ENCODE measurements around the gene U2AF1L4. TPM values are rescaled to one million over a fixed set of nuclear protein-coding genes. Genes with fewer than 3 reads are reported as not detected.

Gene U2AF1L4
- total RNA-seq, 1 experiment from 2014 or later: 24.6 TPM

GRCh38 chr19:35754370-35755130, 9.3 kb upstream of the U2AF1L4 start:
- DNase-seq: no peak
- TF ChIP-seq, protein P1, sequence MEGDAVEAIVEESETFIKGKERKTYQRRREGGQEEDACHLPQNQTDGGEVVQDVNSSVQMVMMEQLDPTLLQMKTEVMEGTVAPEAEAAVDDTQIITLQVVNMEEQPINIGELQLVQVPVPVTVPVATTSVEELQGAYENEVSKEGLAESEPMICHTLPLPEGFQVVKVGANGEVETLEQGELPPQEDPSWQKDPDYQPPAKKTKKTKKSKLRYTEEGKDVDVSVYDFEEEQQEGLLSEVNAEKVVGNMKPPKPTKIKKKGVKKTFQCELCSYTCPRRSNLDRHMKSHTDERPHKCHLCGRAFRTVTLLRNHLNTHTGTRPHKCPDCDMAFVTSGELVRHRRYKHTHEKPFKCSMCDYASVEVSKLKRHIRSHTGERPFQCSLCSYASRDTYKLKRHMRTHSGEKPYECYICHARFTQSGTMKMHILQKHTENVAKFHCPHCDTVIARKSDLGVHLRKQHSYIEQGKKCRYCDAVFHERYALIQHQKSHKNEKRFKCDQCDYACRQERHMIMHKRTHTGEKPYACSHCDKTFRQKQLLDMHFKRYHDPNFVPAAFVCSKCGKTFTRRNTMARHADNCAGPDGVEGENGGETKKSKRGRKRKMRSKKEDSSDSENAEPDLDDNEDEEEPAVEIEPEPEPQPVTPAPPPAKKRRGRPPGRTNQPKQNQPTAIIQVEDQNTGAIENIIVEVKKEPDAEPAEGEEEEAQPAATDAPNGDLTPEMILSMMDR (IDR thresholded peaks at IDR 0.05; ENCODE audit: insufficient read depth in 1 of 2, low read depth in 1 of 2, low read length in 1 of 2, severe bottlenecking in 1 of 2, unreplicated experiment in 1 of 2): no peak
- H3K27ac Mint-ChIP-seq (ENCODE audit: unreplicated experiment): no peak overlapping the region
- Histone ChIP-seq H3K4me1 (peaks cover 6% of the 10 kb centered on the region), H3K9me3 (no peaks in the 10 kb centered on the region), H3K36me3 (ENCODE audit: control insufficient read depth, insufficient read depth, low read length) (no peaks in the 10 kb centered on the region), H3K27me3 (replicated peaks; ENCODE audit: control insufficient read depth, insufficient read depth, low read length) (no peaks in the 10 kb centered on the region), H3K4me3 (ENCODE audit: low read depth, low read length) (no peak overlapping the region)
- intact Hi-C loops (cut with micrococcal nuclease; ENCODE audit: unreplicated experiment): loop anchor here (5.0 kb wide), 1 partner anchor 107 kb away; the partner anchor contains the start of gene COX6B1
- ChIA-PET POLR2A (no interaction called here), CTCF (no interaction called here)
- no TSS peak for BruUV-seq (replicated peaks)
- H3K36me3 Mint-ChIP-seq (ENCODE audit: insufficient read depth, unreplicated experiment): peaks cover 33% of the 10 kb centered on the region
- H3K27me3 Mint-ChIP-seq (ENCODE audit: insufficient read depth, unreplicated experiment): no peaks in the 10 kb centered on the region
- H3K9me3 Mint-ChIP-seq (ENCODE audit: unreplicated experiment): no peaks in the 10 kb centered on the region
- peak overlapping the region; percentile 64 for H3K4me3 Mint-ChIP-seq (ENCODE audit: unreplicated experiment)
- peaks cover 11% of the 10 kb centered on the region for H3K4me1 Mint-ChIP-seq (ENCODE audit: low read depth, unreplicated experiment)

GRCh38 chr19:35753634-35754369, 8.6 kb upstream of the U2AF1L4 start:
- H3K4me3 Mint-ChIP-seq (ENCODE audit: unreplicated experiment): no peak overlapping the region
- TF ChIP-seq, protein P1 (IDR thresholded peaks at IDR 0.05; ENCODE audit: insufficient read depth in 1 of 2, low read depth in 1 of 2, low read length in 1 of 2, severe bottlenecking in 1 of 2, unreplicated experiment in 1 of 2): no peak
- H3K9me3 ChIP-seq: no peaks in the 10 kb centered on the region
- H3K4me1 Mint-ChIP-seq (ENCODE audit: low read depth, unreplicated experiment): peaks cover 17% of the 10 kb centered on the region
- CTCF ChIA-PET: no interaction called here
- H3K9me3 Mint-ChIP-seq (ENCODE audit: unreplicated experiment): no peaks in the 10 kb centered on the region
- peaks cover 6% of the 10 kb centered on the region for H3K4me1 ChIP-seq
- no peaks in the 10 kb centered on the region for H3K27me3 ChIP-seq (replicated peaks; ENCODE audit: control insufficient read depth, insufficient read depth, low read length)
- H3K4me3 ChIP-seq (ENCODE audit: low read depth, low read length): no peak overlapping the region
- no peak for DNase-seq
- POLR2A ChIA-PET: no interaction called here
- no peaks in the 10 kb centered on the region for H3K27me3 Mint-ChIP-seq (ENCODE audit: insufficient read depth, unreplicated experiment)
- H3K27ac Mint-ChIP-seq (ENCODE audit: unreplicated experiment): no peak overlapping the region
- no TSS peak for BruUV-seq (replicated peaks)
- no peaks in the 10 kb centered on the region for H3K36me3 ChIP-seq (ENCODE audit: control insufficient read depth, insufficient read depth, low read length)
- peaks cover 35% of the 10 kb centered on the region for H3K36me3 Mint-ChIP-seq (ENCODE audit: insufficient read depth, unreplicated experiment)
- intact Hi-C loops (cut with micrococcal nuclease; ENCODE audit: unreplicated experiment): no loop called here

DNA sequence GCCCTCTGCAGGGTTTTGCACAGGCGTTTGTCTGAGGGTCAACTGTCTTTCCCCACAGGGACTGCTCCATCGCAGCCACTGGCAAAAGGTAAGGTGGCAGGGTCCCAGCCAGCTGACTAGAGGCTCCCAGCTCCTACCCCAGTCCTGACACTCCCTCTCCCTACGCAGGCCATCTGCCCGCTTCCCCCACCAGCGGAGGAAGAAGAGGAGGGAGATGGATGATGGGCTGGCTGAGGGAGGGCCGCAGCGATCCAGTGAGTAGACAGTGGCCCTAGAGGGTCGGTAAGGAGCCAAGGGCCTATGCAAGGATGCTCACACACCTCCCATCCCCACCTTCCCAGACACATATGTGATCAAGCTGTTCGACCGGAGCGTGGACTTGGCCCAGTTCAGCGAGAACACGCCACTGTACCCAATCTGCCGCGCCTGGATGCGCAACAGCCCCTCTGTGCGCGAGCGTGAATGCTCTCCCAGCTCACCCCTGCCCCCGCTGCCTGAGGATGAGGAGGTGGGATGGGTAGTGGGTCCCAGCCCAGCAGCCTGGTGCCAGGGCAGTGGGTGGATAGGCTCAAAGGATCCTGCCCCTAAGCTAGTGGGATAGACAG, 7.6 kb upstream of the U2AF1L4 start:
- H3K27me3 ChIP-seq (replicated peaks; ENCODE audit: control insufficient read depth, insufficient read depth, low read length): no peaks in the 10 kb centered on the region
- peaks cover 34% of the 10 kb centered on the region for H3K36me3 Mint-ChIP-seq (ENCODE audit: insufficient read depth, unreplicated experiment)
- ChIA-PET CTCF (no interaction called here), POLR2A (interaction anchor here (0.5 kb wide), 1 partner anchor 67 kb away, joined by 3 read pairs; no protein-coding TSS in a partner anchor)
- H3K27ac Mint-ChIP-seq (ENCODE audit: unreplicated experiment): no peak overlapping the region
- H3K4me1 ChIP-seq: peaks cover 7% of the 10 kb centered on the region
- H3K36me3 ChIP-seq (ENCODE audit: control insufficient read depth, insufficient read depth, low read length): no peaks in the 10 kb centered on the region
- TF ChIP-seq, protein P1 (IDR thresholded peaks at IDR 0.05; ENCODE audit: insufficient read depth in 1 of 2, low read depth in 1 of 2, low read length in 1 of 2, severe bottlenecking in 1 of 2, unreplicated experiment in 1 of 2): no peak
- H3K4me3 Mint-ChIP-seq (ENCODE audit: unreplicated experiment): no peak overlapping the region
- intact Hi-C loops (cut with micrococcal nuclease; ENCODE audit: unreplicated experiment): no loop called here
- H3K4me3 ChIP-seq (ENCODE audit: low read depth, low read length): no peak overlapping the region
- DNase-seq: no peak
- peaks cover 20% of the 10 kb centered on the region for H3K4me1 Mint-ChIP-seq (ENCODE audit: low read depth, unreplicated experiment)
- H3K9me3 Mint-ChIP-seq (ENCODE audit: unreplicated experiment): no peaks in the 10 kb centered on the region
- no TSS peak for BruUV-seq (replicated peaks)
- H3K27me3 Mint-ChIP-seq (ENCODE audit: insufficient read depth, unreplicated experiment): no peaks in the 10 kb centered on the region
- H3K9me3 ChIP-seq: no peaks in the 10 kb centered on the region

Measured in Caco-2 (cell line).